Activated T-cell treated with anti-CD3 and anti-CD28 coated beads, Interleukin-2, amount 50 U/mL, for 48 hours (primary cell): ENCODE measurements around the gene GNG8.
A peak's percentile ranks its signal among the peaks of the same experiment; 100 is the strongest.

Experiments
- DNase-seq, 2 experiments: peaks; one replicate each; pipeline ENCODE4 v3.0.0-alpha.2; 2020

Gene GNG8

DNA sequence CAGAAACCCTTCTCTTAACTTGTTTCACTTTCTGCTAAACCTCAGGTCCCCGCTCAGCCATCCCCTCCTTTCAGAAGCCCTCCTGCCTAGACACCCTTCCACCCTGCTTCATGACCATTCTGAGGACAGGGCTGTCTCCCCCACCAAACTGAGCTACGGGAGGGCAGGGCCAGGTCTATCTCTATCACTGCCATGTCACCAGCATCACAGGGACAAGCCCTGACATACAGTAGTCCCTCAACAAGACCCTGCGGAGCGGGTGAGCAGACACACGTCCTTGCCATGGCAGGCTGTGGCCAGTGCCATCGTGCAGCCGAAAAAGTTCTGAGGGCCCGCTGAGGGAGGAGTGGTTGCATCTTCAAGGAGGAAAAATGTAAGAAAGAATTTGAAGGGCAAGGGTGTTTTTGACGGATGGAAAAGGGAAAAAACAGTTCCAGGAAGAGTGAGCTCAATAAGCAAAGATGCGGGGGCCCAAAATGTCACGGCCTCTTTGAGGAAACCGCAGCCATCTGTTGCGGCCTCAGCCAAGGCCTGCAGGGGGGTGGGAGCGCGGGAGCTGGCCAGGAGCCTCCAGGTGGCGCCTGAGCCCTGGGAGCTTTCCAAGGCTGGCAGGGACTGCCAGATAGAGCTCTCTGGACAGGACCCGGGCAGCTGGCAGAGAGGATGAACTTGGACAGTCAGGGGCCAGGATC lies 19.2 kb downstream of the GNG8 start:
- peak; percentile 76 to 83 for DNase-seq

DNA sequence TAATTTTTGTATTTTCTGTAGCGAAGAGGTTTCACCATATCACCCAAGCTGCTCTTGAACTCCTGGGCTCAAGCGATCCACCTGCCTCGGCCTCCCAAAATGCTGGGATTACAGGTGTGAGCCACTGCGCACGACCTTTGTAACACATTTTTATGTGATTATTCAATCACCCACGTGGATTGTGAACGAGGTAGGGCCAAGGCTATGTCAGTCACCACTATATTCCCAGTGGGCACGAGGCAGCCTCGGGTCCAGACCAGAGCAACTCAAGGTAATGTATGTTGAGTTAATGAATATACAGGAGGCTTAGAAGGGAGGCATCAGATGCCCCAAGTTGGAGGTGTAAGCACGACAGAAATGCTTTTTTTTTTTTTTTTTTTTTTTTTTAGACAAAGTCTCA lies 20.0 kb downstream of the GNG8 start:
- no peak for DNase-seq

DNA sequence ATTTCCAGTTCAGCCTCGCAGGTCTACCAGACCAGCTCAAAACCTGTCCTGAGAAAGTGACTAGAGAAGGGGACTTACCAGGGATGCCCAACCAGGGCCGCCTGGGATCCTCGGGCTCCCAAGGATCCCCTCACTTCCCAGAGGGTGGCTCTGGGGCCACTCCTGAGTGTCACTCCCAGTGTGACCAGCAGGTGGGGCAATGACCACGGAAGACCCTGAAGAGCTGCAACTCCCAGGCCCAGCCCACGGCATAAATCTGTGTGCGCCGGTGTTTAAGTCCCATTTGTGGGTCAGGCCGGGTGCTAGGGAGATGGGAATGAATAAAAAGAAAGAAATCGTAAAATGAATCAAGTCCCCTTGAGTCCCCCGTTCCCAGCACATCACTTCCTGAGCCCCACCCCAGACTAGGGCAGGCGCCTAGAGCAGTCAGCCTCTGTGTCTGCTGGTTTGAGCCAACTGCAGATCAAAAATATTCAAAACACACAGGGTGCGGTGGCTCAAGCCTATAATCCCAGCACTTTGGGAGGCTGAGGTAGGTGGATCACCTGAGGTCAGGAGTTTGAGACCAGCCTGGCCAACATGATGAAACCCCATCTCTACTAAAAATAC lies 21.8 kb downstream of the GNG8 start:
- DNase-seq, result peak; percentile 91 to 93

DNA sequence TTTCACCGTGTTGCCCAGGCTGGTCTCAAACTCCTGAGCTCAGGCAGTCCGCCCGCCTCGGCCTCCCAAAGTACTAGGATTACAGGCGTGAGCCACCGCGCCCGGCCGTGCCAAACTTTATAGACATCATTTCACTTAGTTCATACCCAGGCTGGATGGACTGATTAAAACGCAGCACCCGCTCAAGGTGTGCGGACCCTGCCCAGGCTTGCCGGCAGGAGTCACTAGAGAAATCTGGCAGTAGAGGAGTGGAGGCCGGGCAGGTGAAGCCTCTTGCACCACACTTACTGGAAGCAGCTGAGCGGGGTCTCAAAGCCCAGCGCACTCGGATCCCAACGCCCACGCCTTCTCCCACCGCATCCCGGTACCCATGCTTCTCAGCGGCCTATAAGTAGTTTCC lies 22.5 kb downstream of the GNG8 start:
- no peak for DNase-seq

DNA sequence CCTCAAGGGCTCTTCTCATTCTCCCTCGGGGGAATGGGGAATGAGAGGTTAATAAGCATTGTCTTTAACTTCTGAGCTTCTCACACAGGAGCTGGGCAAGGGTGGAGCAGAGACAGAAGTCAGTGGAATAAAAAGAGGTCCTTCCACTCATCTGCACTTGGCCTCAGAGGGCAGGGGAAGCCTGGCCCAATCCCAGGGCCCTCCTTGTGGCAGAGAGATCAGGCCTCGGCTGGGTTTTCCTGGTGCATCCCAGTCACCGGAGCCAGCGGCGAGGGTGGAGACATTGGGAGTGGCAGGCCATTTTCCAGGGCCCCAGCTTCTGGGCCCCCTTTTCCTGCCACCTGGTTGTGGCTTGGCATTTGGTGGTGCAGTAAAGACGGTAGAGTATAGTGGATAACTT lies 24.2 kb downstream of the GNG8 start:
- no peak for DNase-seq

DNA sequence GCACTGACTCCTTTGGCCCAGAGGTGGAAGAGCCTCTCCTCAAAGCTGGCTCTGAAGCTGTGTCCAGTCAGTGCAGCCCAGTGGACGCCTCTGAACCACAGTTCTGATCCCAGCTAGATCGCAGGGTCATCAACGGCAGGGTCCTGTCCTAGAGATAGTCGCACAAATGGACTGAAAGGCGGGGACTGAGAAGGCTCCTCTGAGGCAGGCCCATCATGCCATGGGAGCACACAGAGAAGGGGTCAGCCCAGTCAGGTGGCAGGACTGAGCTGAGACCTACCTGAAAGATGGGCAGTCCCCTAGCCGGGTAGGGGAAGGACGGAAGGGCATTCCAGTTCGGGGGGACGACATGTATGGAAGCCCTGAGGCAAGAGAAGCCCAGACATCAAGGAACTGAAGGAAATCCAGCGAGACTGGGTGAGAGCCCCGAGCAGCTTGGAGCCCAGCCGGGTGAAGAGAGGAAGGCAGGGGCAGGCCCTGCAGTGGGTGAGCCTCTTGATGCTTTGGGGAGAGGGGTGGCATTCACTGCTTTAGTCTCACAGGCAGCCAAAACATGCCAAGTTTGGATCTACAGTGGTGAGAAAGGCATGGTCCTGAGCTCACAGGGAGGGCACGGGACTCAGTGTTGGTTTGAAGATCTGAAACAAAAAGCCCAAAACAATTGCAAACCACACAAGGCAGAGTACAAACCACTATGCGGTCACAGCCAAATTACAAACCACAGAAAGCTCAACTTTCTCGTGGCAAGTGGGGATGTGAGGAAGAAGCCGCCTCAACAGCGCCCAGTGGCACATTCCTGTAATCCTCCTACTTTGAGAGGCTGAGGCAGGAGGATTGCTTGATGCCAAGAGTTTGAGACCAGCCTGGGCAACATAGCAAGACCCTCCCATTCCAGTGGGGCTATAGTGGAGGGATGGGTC lies 24.9 kb downstream of the GNG8 start:
- peak; percentile 45 to 49 for DNase-seq

DNA sequence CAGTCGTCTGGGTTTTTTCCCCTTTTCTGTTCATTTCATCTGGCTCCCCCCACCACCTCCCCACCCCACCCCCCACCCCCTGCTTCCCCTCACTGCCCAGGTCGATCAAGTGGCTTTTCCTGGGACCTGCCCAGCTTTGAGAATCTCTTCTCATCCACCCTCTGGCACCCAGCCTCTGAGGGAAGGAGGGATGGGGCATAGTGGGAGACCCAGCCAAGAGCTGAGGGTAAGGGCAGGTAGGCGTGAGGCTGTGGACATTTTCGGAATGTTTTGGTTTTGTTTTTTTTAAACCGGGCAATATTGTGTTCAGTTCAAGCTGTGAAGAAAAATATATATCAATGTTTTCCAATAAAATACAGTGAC lies 25.6 kb downstream of the GNG8 start:
- DNase-seq, result peak in 1 of 2 experiments; percentile 5

DNA sequence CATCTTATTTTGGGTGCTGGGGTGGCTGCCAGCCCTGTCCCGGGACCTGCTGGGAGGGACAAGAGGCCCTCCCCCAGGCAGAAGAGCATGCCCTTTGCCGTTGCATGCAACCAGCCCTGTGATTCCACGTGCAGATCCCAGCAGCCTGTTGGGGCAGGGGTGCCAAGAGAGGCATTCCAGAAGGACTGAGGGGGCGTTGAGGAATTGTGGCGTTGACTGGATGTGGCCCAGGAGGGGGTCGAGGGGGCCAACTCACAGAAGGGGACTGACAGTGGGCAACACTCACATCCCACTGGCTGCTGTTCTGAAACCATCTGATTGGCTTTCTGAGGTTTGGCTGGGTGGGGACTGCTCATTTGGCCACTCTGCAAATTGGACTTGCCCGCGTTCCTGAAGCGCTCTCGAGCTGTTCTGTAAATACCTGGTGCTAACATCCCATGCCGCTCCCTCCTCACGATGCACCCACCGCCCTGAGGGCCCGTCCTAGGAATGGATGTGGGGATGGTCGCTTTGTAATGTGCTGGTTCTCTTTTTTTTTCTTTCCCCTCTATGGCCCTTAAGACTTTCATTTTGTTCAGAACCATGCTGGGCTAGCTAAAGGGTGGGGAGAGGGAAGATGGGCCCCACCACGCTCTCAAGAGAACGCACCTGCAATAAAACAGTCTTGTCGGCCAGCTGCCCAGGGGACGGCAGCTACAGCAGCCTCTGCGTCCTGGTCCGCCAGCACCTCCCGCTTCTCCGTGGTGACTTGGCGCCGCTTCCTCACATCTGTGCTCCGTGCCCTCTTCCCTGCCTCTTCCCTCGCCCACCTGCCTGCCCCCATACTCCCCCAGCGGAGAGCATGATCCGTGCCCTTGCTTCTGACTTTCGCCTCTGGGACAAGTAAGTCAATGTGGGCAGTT lies 26.2 kb downstream of the GNG8 start:
- DNase-seq, result peak; percentile 16 to 19

DNA sequence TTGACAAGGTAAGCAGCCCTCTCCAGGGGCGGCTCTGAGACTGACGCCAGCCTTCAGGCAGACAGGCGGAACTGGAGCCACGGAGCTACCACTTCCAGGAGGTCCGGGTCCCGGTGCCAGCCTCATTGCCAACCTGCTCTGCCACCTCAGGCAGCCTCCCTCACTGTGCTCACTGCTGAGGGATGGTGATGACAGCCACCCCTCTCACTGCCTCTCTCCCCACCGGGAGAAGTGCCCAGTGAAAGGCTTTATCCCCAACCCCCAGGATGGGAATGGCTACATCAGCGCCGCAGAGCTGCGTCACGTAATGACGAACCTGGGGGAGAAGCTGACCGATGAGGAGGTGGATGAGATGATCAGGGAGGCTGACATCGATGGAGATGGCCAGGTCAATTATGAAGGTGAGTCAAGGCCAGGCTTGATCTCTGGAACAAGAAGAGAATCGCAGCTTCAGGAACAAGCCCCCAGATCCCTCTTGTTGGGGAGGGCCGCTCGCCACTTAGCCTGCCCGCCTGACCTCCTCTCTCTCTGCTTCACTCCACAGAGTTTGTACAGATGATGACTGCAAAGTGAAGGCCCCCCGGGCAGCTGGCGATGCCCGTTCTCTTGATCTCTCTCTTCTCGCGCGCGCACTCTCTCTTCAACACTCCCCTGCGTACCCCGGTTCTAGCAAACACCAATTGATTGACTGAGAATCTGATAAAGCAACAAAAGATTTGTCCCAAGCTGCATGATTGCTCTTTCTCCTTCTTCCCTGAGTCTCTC lies 27.2 kb downstream of the GNG8 start:
- DNase-seq, result peak; percentile 14

DNA sequence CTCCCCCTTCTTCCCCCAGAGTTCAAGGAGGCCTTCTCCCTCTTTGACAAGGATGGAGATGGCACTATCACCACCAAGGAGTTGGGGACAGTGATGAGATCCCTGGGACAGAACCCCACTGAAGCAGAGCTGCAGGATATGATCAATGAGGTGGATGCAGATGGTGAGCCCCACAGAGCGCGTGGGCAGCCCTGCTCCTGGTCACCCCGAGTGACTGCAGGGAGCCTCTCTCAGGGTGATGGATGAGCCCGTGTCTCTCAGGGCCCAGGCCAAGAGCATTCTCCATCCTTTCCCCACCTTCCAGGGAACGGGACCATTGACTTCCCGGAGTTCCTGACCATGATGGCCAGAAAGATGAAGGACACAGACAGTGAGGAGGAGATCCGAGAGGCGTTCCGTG lies 27.8 kb downstream of the GNG8 start:
- peak in 1 of 2 experiments; percentile 16 for DNase-seq

DNA sequence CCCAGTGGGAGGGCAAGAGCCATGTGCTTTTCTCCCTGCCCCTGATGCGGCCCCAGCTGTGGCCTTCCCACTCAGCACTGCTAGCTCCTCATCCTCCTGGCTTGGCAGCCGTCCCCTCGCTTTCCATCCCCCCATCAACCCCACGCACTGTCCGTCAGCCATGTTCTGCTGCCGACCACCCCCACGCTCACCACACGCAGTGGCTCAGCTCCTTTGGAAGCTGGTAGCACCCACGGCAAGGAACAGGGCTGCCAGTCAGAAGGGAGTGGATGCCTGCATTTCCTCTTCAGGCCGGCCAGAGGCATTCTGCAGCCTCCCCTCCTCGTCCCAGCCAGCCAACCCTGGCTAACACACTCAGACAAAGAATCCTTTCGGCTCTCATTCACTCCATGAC lies 28.6 kb downstream of the GNG8 start:
- DNase-seq, result peak in 1 of 2 experiments; percentile 11

DNA sequence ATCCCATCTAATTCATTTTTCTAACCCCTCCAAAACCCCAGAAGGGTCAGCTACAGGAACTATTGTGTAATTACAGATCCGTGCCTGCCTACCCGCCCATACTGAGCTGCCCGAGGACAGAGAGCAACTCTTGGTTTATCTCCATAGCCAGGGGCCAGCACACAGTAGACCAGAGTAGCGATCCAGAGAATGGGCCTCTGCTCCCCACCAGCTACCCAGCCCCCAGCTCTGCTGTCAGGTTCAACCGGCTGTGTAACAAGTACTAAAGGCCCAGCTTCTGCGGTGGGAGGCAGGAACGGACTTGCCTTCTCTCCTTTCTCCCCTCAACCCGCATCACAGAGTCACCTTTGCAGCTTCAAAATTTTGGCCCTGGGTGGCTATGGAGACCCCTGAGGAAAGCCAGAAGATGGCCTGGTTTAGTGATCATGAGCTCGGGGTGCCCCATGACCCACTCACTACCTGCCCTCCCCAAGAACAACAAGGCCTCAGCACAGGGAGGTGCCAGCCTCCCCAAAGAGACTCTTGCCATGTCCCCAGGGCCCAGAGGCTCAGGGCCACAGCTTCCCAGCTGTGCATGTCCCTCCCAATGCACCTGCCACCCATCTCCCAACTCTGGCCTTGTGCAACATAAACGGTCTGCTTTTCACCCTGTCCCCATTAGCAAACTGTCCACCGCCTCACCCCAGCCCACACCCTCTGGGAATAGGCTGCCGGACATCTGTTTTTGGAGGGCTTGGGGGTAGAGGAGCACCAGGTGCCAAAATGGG lies 29.1 kb downstream of the GNG8 start:
- DNase-seq, result peak in 1 of 2 experiments; percentile 14

DNA sequence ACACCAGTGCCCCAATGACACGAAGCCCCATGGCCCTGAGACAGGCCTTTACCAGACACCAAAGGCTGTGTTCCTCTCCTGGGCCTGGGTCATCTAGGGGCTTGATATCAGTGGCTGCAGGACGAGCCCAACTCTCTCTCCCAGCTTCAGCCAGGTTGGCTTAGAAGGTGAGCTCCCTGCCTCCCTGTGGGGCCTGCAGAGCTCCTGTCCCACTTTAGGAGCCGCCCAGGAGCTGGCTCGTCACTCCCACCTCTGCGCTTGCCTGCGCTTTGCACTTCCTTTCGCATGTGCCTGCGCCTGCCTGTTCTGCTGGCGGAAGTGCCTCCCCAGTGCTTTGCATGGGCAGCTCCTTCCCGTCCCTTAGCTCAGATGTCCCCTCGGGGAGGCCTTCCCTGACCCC lies 30.0 kb downstream of the GNG8 start:
- DNase-seq, result peak in 1 of 2 experiments; percentile 11

DNA sequence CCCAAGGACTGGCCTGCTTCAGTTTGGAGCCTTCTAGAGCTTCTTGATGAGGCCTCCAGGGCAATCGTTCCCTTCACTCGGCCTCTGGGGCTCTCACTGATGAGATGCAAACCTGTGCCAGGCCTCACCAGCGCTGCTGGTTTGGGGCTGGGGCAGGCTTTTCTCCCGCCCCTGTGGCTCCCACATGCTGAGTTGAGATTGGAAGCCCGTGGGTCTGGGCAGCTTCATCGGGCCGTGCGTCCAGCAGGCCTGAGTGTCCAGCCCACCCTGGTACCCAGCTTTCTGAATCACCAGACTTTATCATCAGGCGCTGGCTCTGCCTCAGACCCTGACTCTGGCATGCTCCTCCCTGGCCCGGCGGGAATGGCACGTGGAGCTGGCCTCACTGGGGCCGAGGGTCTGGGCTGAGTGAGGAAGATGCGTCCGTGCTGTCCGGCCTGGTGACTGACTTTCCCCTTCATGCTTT lies 30.6 kb downstream of the GNG8 start:
- peak in 1 of 2 experiments; percentile 8 for DNase-seq

DNA sequence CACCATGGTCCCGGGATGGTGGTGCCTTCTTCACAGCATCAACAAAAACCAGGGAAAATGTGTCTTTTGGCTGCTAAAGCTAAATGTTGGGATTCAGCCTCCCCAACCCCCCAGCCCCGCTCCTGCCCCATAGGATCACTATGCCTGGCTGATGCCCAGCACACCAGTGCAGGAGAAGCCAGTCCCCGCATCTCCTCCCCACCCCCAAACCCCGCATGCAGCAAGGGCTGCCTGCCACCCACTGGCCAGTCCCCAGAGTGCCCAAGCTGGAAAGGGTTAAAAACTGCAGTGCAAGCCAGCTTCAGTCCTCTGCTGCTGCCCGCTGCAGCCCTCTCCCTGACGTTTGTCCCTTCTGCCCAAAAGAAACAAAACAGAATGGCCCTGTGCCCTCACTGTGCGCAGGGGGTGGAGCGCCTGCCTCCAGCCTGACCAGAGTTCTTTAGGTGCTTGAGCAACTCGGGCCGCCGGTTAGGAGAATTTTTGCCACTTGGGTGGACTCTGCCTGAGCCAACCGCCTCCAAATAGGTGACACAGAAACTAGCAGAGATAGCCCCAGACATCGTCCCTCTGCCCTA lies 31.1 kb downstream of the GNG8 start:
- peak in 1 of 2 experiments; percentile 11 for DNase-seq

DNA sequence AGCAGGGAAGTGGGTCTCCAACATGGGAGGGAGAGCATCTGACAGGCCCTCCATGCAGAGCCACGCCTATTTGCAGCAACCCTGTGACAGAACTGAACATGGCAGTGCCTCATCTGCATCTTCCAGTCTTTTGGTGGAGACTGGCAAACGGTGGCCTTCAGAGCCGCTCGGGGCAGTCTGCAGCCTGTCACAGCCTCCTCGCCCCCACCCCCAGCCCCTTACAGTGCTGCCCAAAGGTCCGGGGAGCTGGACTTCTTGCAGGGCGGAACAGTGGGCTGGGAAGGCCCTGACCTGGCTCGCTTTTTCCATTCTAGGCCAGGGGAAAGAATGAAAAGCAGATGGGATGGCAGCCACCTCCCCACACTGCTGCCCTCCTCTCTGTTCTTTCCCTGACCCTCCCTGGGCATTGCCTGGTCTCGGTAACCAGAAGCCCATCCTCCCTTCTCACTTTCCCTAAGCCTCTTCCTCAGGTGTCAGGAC lies 32.2 kb downstream of the GNG8 start:
- DNase-seq, result peak in 1 of 2 experiments; percentile 18

DNA sequence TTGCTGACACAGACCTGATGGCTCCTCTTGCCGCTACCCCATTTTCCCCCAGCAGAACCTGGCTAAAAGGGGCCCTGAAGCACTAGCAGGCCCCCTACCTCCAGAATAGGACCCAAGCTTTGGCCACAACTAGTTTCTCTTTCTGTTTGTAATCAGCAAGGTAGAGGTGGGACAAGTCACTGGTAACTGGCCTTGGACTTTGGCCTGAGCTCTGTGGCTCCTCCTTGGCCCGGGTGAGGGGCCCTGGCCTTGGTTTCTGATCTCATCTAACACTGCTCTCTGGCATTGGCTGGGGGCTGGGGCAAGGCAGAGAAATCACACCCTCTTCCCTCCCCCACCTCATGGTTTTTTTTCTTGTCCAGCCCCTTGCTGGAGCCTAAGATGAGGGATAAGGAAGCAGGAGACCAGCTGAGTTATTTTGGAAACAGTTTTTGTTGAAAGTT lies 32.8 kb downstream of the GNG8 start:
- no peak for DNase-seq

DNA sequence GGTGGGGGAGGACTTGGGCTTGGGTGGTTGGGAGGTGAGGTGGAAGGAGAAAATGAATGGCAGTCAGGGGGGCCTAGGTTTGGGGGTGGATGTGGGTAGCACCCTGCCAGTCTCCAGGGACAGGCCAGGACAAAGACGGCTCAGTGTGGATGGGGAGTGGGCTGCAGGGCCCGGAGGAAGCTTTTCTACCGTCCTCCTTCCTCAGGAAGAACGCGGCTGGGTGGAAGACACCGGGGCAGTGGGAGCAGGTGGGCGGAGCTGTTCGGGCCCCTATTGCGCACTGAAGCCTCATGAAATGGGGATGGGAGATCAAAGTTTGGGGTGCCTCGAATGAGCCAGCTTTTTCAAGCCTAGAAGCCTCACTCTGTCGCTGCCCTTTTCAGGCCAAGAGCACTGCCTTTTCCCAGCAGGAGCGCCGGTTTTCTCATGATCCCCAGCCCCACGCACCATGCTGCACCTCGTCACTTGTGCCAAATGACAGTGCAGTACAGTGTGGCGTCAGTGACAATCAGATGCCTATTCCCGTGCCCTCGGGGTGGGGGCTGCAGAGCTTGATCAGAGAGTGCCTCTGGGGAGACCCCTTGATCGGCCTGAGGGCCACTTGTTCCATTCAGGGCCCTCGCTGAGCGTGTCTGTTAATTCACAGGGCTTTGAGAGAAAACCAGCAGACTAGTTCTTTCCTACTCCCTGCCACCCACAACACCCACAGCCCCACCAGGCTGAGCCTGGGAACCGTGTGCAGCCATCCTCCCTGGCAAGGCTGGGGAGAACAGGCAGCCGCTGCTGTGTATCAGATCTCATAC lies 33.4 kb downstream of the GNG8 start:
- DNase-seq, result peak; percentile 74 to 79
